ENCODE data around the gene PHRF1. TPM values are rescaled to one million over a fixed set of nuclear protein-coding genes. Genes with fewer than 3 reads are reported as not detected.
A peak's percentile ranks its signal among the peaks of the same experiment; 100 is the strongest.

Gene PHRF1
- total RNA-seq, 2 donors from 2014 or later: 20.8 to 55.2 TPM

DNA sequence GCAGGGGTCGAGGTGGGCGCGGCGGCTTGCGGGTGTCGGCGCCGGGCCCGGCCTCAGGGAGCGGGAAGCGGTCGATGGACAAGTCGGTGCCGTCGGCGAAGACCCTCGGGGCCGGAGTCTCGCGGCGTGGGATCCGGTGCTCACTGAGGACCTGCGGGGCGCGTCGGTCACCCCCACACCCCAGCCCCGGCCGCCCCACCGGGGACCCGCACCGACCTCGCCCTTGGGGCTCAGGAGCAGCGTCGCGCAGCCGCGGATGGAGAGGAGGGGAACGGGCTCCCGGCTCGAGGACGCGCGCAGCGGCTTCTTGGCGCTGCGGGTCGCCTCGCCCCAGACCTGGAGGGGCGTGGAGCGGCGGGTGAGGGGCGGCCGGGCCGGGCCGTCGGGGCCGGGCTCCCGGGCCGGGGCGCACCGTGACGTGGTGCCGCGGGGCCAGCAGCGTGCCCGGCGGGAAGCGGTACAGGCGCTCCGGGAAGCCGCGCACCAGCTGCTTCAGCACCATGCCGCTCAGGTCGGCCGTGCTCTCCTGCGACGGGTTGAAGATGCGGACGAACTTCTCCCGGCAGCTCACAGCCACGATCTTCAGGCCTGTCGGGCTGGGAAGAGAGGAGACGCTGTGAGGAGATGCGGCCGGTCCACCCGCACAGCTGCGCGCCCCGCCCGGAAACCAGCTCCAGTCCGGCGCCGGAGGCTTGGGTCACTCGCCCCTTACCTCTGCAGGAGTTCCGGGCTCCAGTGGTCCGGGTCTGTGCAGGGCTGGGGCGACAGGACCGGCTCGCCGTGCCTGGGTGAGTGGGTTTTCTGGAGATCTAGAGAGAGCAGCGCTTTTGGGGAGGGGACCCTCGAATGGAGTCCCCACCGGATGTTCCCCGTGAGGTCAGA lies 20.2 kb upstream of the PHRF1 start:
- Histone ChIP-seq H3K4me3 (peak overlapping the region; percentile 28 to 45), H3K27me3 (replicated peaks; ENCODE audit: insufficient read depth) (no peaks in the 10 kb centered on the region), H3K4me1 (replicated peaks) (peaks cover 12% of the 10 kb centered on the region), H3K9me3 (no peaks in the 10 kb centered on the region), H3K27ac (peak overlapping the region in 1 of 2 donors; percentile 11), H3K36me3 (no peaks in the 10 kb centered on the region)
- no peak for TF ChIP-seq POLR2A (IDR thresholded peaks at IDR 0.05)
- TF ChIP-seq, protein P1, sequence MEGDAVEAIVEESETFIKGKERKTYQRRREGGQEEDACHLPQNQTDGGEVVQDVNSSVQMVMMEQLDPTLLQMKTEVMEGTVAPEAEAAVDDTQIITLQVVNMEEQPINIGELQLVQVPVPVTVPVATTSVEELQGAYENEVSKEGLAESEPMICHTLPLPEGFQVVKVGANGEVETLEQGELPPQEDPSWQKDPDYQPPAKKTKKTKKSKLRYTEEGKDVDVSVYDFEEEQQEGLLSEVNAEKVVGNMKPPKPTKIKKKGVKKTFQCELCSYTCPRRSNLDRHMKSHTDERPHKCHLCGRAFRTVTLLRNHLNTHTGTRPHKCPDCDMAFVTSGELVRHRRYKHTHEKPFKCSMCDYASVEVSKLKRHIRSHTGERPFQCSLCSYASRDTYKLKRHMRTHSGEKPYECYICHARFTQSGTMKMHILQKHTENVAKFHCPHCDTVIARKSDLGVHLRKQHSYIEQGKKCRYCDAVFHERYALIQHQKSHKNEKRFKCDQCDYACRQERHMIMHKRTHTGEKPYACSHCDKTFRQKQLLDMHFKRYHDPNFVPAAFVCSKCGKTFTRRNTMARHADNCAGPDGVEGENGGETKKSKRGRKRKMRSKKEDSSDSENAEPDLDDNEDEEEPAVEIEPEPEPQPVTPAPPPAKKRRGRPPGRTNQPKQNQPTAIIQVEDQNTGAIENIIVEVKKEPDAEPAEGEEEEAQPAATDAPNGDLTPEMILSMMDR (IDR thresholded peaks at IDR 0.05): no peak
- WGBS: 12% methylated on average over 83 of the region's 104 CpGs
- no peak for DNase-seq (ENCODE audit: low spot score)
- intact Hi-C loops (cut with DNase I): loop anchor here (2.0 kb wide), 1 partner anchor 167 kb away; no protein-coding TSS in a partner anchor

DNA sequence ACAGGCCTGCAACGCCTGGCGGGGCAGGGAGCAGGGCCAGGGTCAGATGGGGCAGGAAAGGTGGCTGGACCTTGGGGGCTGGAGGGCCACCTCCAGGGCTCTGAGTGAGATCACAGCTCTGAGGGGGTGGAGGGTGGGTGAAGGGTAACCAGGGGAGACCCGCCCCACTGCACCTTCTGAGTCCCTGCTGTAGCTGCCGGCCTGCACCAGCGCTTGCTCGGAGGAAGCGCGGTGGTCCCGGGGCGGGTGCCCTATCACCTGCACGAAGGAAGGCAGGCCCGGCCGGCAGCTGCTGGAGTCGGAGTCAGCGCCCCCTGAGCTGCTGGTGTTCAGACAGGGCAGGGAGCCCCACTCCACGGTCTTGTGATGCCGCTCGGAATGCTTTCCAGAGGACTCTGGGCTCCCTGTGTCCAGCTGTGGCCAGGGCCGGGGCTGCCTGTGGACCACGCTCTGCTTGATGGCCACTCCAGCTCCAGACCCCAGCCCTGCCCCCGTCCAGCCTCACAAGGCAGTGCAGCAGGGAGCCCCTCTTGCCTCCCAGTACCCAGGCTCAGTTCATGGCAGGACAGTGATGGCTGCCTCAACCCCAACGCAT lies 19.5 kb upstream of the PHRF1 start:
- DNase-seq (ENCODE audit: low spot score): no peak
- H3K4me1 ChIP-seq (replicated peaks): peaks cover 12% of the 10 kb centered on the region
- H3K36me3 ChIP-seq: no peaks in the 10 kb centered on the region
- WGBS: 87% methylated on average over 22 of the region's 22 CpGs
- intact Hi-C loops (cut with DNase I): loop anchor here (2.0 kb wide), 1 partner anchor 166 kb away; no protein-coding TSS in a partner anchor
- H3K9me3 ChIP-seq: no peaks in the 10 kb centered on the region
- H3K27ac ChIP-seq: no peak overlapping the region
- H3K4me3 ChIP-seq: no peak overlapping the region
- H3K27me3 ChIP-seq (replicated peaks; ENCODE audit: insufficient read depth): no peaks in the 10 kb centered on the region
- TF ChIP-seq POLR2AphosphoS5 (IDR thresholded peaks at IDR 0.05): no peak
- TF ChIP-seq, protein P1 (IDR thresholded peaks at IDR 0.05): no peak

DNA sequence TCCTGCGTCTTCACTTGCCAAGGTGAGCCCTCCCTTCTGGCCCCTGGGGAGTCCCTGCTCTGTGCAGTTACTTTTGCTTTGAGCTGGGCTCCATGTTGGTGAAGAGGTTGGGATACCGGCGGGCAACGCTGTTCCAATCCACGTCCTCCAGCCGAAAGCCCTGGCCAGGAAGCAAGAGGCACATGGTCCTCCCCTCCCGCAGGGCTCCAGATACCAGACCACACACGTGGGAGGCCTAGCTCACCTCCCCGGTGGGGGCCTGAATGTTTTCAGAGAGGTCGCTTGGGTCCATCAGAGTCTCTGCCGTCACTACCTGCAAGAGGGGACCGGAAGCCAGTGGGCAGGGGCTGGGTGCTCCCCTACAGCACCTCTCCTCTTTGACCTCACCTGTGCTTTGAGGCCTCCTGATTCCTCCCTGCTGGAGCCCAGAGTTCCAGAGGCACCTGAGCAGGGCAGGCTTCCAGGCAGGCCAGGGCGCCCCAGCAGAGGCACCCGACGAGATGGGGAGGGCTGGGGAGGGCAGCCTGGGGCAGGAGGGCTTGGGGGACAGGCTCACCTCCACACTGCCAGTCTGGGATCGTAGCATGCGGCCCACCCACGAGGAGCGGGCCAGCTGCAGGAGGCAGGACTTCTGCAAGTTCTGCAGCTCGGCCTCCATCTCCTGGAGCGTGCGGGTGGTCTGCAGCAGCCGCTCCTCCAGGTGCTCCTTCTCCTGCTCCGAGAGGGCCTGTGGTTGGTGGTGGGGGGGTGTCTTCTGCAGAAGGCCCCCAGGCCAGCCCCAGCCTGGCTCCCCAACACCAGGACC lies 18.7 kb upstream of the PHRF1 start:
- no peak overlapping the region for H3K4me3 ChIP-seq
- intact Hi-C loops (cut with DNase I): loop anchor here (2.0 kb wide), 1 partner anchor 165 kb away; no protein-coding TSS in a partner anchor
- H3K27me3 ChIP-seq (replicated peaks; ENCODE audit: insufficient read depth): no peaks in the 10 kb centered on the region
- no peak overlapping the region for H3K27ac ChIP-seq
- DNase-seq (ENCODE audit: low spot score): no peak
- peaks cover 17% of the 10 kb centered on the region for H3K4me1 ChIP-seq (replicated peaks)
- no peaks in the 10 kb centered on the region for H3K36me3 ChIP-seq
- WGBS: 88% methylated on average over 21 of the region's 24 CpGs
- TF ChIP-seq, protein P1 (IDR thresholded peaks at IDR 0.05): no peak
- TF ChIP-seq POLR2AphosphoS5 (IDR thresholded peaks at IDR 0.05) (no peak), POLR2A (IDR thresholded peaks at IDR 0.05) (no peak)
- no peaks in the 10 kb centered on the region for H3K9me3 ChIP-seq

DNA sequence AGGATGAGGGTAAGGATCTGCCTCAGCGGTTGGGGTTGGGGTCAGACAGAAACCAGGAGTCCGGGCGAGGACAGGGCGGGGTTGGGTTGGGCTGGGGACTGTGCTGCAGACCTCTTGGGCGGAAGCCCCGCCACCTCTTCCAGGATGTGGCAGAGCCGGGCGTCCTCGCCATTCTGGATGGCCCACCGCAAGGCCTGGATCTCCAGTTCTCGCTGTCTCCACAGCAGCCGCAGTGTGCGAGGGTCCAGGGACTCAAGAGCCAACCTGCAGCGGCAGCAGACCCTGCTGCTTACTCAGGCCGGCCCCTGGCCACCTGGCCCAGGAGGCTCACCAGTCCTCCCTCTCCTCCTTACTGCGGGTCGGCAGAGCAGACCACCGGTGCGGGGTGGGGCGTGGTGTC lies 17.8 kb upstream of the PHRF1 start:
- 87% methylated on average over 20 of the region's 20 CpGs for WGBS
- Histone ChIP-seq H3K36me3 (no peaks in the 10 kb centered on the region), H3K4me1 (replicated peaks) (peaks cover 20% of the 10 kb centered on the region), H3K27ac (no peak overlapping the region), H3K4me3 (no peak overlapping the region), H3K27me3 (replicated peaks; ENCODE audit: insufficient read depth) (no peaks in the 10 kb centered on the region), H3K9me3 (no peaks in the 10 kb centered on the region)
- intact Hi-C loops (cut with DNase I): no loop called here
- DNase-seq (ENCODE audit: low spot score): no peak
- TF ChIP-seq, protein P1 (IDR thresholded peaks at IDR 0.05): no peak
- TF ChIP-seq POLR2A (IDR thresholded peaks at IDR 0.05) (no peak), POLR2AphosphoS5 (IDR thresholded peaks at IDR 0.05) (no peak)

Measured in prostate gland (tissue), 2 donors.